SU-DHL-6 (cell line): Measurements from ENCODE around the gene DHRS7.

ENCODE experiments used
- EZH2phosphoT487 ChIP-seq: fragments of 200-600 bp; sonication (generic), shearing (Covaris generic); conservative IDR thresholded peaks from 2 replicates; pipeline ENCODE4 v1.6.1; 2018; ENCODE audit warnings: mild to moderate bottlenecking, antibody characterized with exemption, low read length, moderate library complexity, mixed read lengths
- TF ChIP-seq, protein P1 (sequence below): fragments of 200-600 bp; sonication (generic); IDR thresholded peaks from one replicate; pipeline ENCODE4 v1.5.1; 2017; ENCODE audit warnings: antibody characterized with exemption, mild to moderate bottlenecking, low read length, moderate library complexity; ENCODE audit not compliant: insufficient read depth, poor library complexity, severe bottlenecking

DNA sequence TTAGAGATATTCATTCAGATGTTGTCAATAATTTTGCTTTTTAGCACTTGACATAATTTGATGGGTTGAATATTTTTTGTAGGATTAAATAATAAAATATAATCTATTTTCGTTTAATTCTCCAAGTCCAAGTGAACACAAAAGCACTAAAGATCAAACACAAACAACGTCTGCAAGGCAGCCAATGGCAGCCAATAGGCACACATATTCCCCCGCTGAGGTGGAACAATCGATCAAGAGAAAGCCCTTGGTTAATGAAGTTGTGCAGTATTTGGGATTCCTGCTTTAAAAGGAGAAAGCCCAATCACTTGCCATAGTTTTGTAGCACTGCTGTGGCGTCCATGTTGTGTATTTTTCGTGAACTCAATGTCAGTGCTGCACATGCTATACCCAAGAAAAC, 1.5 kb downstream of the DHRS7 start:
- TF ChIP-seq, protein P1, sequence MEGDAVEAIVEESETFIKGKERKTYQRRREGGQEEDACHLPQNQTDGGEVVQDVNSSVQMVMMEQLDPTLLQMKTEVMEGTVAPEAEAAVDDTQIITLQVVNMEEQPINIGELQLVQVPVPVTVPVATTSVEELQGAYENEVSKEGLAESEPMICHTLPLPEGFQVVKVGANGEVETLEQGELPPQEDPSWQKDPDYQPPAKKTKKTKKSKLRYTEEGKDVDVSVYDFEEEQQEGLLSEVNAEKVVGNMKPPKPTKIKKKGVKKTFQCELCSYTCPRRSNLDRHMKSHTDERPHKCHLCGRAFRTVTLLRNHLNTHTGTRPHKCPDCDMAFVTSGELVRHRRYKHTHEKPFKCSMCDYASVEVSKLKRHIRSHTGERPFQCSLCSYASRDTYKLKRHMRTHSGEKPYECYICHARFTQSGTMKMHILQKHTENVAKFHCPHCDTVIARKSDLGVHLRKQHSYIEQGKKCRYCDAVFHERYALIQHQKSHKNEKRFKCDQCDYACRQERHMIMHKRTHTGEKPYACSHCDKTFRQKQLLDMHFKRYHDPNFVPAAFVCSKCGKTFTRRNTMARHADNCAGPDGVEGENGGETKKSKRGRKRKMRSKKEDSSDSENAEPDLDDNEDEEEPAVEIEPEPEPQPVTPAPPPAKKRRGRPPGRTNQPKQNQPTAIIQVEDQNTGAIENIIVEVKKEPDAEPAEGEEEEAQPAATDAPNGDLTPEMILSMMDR: no peak
- TF ChIP-seq EZH2phosphoT487: no peak
